ENCODE measurements around the gene AJAP1. TPM values are rescaled to one million over a fixed set of nuclear protein-coding genes. Genes with fewer than 3 reads are reported as not detected.

AJAP1 gene
- total RNA-seq, 1 experiment from 2014 or later = not detected

GRCh38 chr1:4710592-4711415, 56.4 kb downstream of the AJAP1 start:
- H4K20me1 ChIP-seq (ENCODE audit: insufficient read depth) = no peaks in the 10 kb centered on the region
- no peak overlapping the region for H3K27ac ChIP-seq (ENCODE audit: low read depth, low read length)
- H3K79me2 ChIP-seq (ENCODE audit: insufficient read depth, low read length) = no peaks in the 10 kb centered on the region
- ChIA-PET POLR2A (no interaction called here), RAD21 (ENCODE audit: low non-redundant PET in 1 of 2, low total read pairs in 2 of 2, uncharacterized antibody in 2 of 2, unreplicated experiment in 2 of 2) (no interaction called here), CTCF (no interaction called here)
- TF ChIP-seq POLR2AphosphoS5 (IDR thresholded peaks at IDR 0.05; ENCODE audit: low read depth, low read length) = no peak
- no peak for TF ChIP-seq FOSL1 (IDR thresholded peaks at IDR 0.05; ENCODE audit: low read depth)
- TF ChIP-seq REST (IDR thresholded peaks at IDR 0.05; ENCODE audit: low read depth) = no peak
- no peak for TF ChIP-seq CEBPB (IDR thresholded peaks at IDR 0.05; ENCODE audit: low read depth)
- no peak for TF ChIP-seq TCF7L2 (IDR thresholded peaks at IDR 0.05; ENCODE audit: borderline replicate concordance, extremely low read depth, insufficient read depth, insufficient read length)
- TF ChIP-seq ATF3 (IDR thresholded peaks at IDR 0.05) = no peak
- no peak for TF ChIP-seq YY1 (IDR thresholded peaks at IDR 0.05; ENCODE audit: extremely low read depth, insufficient replicate concordance, low read depth, low read length)
- no peak overlapping the region for H3K4me2 ChIP-seq (ENCODE audit: low read length)
- no peaks in the 10 kb centered on the region for H3K36me3 ChIP-seq (ENCODE audit: control insufficient read depth in 1 of 2, insufficient read depth in 2 of 2, low read length in 2 of 2)
- no peak overlapping the region for H2AFZ ChIP-seq (ENCODE audit: low read depth, low read length, poor library complexity, severe bottlenecking)
- no peak overlapping the region for H3K4me3 ChIP-seq (replicated peaks in 1 of 2; ENCODE audit: low read depth in 1 of 2, low read length in 2 of 2)
- intact Hi-C loops (cut with micrococcal nuclease) = no loop called here
- H3K9ac ChIP-seq (ENCODE audit: low read length) = no peak overlapping the region
- ATAC-seq (no peak), DNase-seq (ENCODE audit: low read depth, low spot score) (no peak)
- H3K4me1 ChIP-seq (ENCODE audit: control insufficient read depth in 1 of 2, insufficient read depth in 2 of 2, low read length in 2 of 2) = no peaks in the 10 kb centered on the region
- H3K9me2 ChIP-seq (ENCODE audit: insufficient read depth) = no peaks in the 10 kb centered on the region
- no peaks in the 10 kb centered on the region; a peak in 2 of 4 replicates for H3K9me3 ChIP-seq (ENCODE audit: control insufficient read depth in 1 of 2, insufficient read depth in 1 of 2, low read depth in 1 of 2, low read length in 2 of 2)
- H3K27me3 ChIP-seq (ENCODE audit: insufficient read depth, low read length) = no peaks in the 10 kb centered on the region
- BruUV-seq (replicated peaks) = no TSS peak

Measured in HCT116 (cell line).